Measurements from ENCODE around the gene EVI5. TPM values are rescaled to one million over a fixed set of nuclear protein-coding genes. Genes with fewer than 3 reads are reported as not detected.

EVI5 gene
- total RNA-seq (2022; extraction: Qiagen RNA extraction): 4.4 to 10.4 TPM (median 5.4 TPM) in 5 replicates

GRCh38 chr1:92784639-92785500 lies at the start of gene EVI5:
TSS of gene EVI5 (minus strand) at chr1:92785108. CDS start at chr1:92736546, 48,562 bp downstream.

DNA sequence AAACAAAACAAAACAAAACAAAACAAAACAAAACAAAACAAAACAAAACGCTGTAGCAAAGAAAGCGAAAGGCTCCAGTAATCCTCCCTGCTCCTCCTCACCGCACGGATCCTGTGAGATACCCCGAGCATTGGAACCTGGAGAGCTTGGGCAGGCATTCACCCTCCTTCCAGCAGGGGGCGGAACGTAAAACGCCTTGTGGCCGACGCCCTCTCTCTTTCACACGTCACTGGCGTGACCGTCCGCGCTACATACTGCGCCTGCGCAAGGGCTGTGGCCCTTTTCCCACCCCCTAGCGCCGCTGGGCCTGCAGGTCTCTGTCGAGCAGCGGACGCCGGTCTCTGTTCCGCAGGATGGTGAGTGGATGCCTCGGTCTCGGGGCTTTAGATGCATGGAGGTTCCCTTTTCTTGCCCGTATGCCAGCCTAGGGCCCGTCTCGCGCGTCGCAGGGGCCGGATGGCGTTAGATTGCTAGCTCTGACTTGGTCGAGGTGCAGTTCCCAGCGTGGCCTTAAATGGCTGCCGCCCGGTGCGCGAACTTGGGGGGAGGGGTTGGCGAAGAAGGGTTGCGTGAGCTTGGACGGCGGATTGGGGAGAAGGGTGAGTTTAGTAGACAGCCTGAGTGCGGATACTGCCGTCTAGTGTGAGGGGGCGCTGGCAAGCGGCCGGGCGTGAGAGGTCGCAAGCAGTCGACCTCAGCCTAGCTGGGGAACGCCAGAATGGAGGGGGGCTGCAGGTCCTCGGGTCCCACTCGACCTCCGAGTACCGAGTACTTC lies 47.0 kb upstream of the EVI5 start, which contains the start of gene RPL5:
TSS of gene RPL5 (plus strand) at position 279 of the 775 bp plus-strand sequence. CDS start at position 354, 75 bp downstream.

GRCh38 chr1:92486251-92487077 lies 298.4 kb downstream of the EVI5 start, which contains the start of gene GFI1:
TSS of gene GFI1 (minus strand) at chr1:92486925. CDS start at chr1:92483487, 3,438 bp downstream.

Other genes starting within 250 kb of the EVI5 start
- gene RPL5, start 46.9 kb upstream of the EVI5 start, total RNA-seq (2022; extraction: Qiagen RNA extraction): 1,110 to 1,186 TPM (median 1,125 TPM) in 5 replicates
- 6.7 to 10.0 TPM (median 8.8 TPM) in 5 replicates for gene DIPK1A, start 176.4 kb upstream of the EVI5 start, total RNA-seq (2022; extraction: Qiagen RNA extraction)

All from A549 treated with AZD2906 at 1 μM for 4 hours (cell line).